ENCODE data around the gene MAPKAP1.

Gene MAPKAP1

GRCh38 chr9:125532412-125532811 is 174.6 kb downstream of the MAPKAP1 start:
- DNase-seq = no peak

- DNase-seq = no peak
Observed at GRCh38 chr9:125529589-125530515, 177.2 kb downstream of the MAPKAP1 start.

GRCh38 chr9:125529107-125529506 is 177.9 kb downstream of the MAPKAP1 start:
- DNase-seq = no peak

- no peak for DNase-seq
Observed at GRCh38 chr9:125527471-125528002, 179.5 kb downstream of the MAPKAP1 start.

- no peak for DNase-seq
Observed at GRCh38 chr9:125525921-125526631, 180.9 kb downstream of the MAPKAP1 start.

DNA sequence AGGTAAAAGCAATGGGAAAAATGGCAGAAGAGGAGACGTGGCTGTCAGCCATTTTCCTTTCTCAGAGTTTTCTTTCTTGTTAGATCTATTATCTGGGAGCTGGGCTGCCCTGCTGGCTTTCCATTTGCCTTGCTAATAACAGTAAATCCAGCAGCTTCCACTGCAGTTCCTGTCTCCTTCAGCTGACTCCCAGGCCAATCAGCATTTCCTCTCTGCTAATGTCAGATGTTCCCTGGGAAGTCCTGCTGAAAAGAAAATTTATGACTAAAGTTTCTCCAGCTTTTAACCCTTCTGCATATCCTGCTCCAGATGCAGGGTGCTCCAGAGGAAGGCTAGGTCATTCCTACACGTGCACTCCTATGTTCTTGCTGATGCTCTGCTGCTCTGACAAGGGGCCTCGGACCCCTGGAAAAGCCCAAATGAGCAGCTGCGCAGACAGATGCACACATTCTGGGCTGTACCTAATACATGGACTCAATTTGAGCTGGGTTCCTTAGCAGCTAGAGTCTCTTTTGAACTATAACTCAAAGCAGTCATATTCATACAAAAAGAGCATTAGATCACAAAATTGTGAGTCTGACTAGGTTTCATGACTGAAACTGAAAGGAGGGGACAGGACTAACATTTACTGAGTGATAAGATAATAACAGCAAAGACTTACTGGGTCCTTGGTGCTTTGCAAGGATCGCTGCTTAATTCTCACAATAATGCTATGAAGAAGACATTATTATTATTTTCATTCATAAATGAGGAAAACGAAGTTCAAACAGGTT is 182.2 kb downstream of the MAPKAP1 start:
- no peak for DNase-seq

DNA sequence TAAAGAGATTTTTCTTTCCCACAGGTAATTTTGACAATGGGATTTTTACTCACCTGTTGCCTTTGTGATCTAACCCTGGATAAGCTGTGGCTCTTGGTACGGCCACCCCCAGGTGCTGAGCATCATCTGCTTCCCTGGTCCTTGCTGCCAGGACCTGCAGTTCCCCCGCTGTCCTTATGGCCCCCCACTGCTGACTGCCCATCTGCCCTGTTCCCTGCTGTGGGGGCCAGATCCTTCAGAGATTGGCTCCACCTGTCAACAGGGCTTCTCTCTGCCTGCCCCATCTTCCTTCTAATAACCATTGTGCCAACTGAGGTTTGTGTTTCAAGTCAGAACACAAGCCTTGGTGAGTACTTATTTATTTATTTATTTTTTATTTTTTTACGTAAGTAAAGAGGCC is 183.3 kb downstream of the MAPKAP1 start:
- no peak for DNase-seq

- no peak for DNase-seq
Observed at GRCh38 chr9:125522328-125522725, 184.7 kb downstream of the MAPKAP1 start.

DNA sequence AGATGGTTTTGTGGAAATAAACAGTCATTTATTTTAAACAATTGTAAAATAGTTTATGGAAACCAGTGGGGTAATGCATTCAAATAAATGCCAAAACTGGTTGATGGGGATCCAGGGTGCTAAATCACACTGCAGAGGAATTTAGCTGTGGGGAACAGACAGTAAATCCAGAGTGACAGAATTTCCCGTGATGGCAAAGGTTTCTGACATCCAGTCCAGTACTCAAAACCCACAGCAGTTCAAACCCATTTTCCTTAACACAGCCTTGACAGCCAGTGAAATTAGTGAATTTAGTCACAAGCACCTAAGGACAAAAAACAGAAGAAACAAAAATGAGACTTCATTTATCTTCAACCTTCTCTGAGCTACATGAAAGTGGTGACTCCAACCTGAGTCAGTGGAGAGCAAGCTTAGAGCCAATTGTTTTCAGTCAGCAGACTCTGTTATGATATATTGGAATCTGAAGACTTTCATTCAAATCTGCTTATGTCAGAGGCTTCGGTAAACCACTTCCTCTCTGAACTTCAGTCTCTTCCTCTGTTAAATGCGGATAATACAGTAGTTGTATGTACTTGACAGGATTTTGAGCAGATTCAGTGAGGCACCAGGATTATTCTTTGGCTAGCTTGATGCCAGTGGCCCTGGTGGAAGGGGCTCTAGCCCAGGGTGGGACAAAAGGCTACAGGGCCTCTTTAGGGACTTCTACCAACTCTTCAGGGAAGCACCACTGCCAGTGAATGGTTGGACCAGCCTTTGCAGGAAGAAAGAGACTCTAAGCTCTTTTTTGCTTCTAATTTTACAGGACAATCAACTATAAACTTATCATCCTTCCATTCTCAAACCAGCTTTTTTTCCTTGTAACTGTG is 185.3 kb downstream of the MAPKAP1 start:
- DNase-seq = no peak

GRCh38 chr9:125519734-125520133 is 187.3 kb downstream of the MAPKAP1 start:
- DNase-seq = no peak

GRCh38 chr9:125517577-125517976 is 189.4 kb downstream of the MAPKAP1 start:
- no peak for DNase-seq

DNA sequence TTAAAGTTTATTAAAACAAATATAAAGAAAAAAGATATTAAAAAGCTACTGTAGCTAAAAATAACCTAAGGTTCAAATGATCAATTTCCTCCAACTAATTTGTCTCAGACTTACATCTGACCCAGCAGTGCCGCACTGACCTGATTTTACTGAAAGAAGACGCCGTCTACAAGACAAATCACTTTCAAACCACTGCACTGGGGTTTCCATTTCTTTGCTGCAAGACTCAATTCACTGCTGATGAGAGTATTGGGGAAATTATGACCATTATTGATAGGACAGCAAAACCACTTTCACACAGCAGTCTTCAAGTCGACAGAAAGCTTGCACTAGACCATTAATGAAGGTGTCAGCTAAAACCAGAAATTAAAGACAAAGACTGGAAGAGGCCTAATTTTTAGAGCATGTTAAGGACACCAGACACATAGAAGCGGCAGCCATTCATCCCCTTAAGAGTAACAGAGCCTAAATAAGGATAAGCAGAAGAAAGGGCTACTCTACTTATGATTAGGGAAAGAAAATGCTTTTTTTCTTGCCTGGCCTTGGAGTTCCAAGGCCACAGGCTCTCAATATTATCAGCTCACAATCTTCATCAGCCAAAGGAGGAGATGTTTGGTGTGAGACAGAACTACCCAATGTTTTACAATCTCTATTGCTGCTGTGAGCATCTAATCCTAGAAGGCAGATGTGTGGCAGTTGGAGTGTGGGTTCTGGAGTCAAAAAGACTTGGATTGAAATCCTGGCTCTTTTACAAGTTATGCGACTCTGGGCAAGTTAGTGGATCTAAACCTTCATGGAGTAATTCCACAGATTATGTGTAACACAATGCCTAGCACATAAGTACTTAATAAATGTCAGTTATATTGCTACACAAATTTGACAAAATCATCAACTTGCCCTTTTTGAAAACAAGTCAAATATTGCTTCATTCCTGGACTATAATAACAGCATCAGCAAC is 190.7 kb downstream of the MAPKAP1 start:
- DNase-seq = no peak

- DNase-seq = no peak
Observed at GRCh38 chr9:125515281-125515680, 191.7 kb downstream of the MAPKAP1 start.

- no peak for DNase-seq
Observed at GRCh38 chr9:125514468-125514867, 192.5 kb downstream of the MAPKAP1 start.

DNA sequence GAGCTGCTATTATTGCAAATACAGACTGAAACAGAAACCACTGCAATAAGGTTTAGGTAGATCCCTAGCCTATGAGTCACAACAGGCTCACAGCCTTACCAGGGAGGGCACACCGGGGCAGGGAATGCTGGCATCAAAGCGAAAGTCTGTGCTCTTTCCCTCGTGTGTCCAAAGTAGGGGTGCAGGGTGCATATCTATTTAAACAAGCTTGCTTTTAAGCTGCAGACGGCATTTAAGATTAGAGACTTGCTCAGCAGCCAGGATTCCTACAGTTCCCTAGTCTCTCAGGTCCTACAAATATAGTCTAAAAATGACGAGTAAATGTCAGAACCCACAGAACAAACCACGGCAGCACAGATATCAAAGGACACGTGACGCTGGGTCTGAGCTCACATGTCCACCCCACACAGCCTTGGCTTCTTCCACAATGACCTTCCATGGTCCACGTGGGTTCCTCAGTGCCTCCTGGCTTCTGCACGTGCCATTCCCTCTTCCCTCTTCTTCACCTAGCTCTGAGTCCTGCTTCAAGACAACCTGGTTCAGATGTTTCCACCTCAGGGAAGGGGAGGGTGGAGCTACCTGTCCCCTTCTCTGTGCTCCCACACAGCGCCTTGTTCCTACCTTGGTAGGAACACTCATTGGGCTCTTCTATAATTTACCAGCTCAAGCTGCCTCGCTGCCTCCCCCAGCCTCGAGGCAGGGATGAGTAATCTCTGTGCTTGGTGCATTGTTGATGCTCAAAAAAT is 193.2 kb downstream of the MAPKAP1 start:
- no peak for DNase-seq

- DNase-seq = no peak
Observed at GRCh38 chr9:125513303-125513667, 193.7 kb downstream of the MAPKAP1 start.

GRCh38 chr9:125511789-125512660 is 195.0 kb downstream of the MAPKAP1 start:
- no peak for DNase-seq

DNA sequence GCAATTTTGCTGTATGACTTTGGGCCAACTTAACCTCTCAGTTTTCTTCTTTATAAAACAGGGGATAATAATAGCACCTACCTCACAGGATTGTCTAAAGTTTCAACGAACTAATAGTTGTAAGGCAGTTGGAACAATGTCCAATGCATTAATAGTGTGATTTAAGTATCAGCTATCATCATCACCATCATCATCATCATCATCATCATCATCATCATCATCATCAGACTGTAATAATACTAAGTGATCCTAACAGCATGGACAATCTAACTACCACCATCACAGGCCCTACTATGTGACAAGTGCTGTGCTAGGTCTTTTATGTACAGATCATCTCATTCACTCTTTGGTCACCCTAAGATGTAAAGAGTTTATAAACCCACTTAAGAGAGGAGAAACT is 196.0 kb downstream of the MAPKAP1 start:
- no peak for DNase-seq

DNA sequence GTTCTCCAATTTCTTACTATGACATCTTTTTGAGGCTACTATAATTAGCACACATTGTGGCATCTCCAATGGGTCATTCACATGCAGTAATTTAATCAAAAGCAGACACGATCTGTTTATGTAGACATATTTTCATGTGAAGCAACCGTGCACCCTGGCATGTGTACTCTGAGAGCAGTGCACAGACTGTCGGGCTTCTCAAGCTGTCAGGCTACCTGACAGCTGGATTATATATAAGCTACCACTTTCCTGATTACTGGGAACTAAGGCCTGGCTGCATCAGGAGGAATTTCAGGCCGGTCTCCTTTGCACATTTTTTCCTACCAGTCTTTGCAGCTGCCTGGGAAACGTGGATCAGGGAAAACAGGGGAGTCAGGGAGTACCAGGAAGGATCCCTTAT is 197.5 kb downstream of the MAPKAP1 start:
- no peak for DNase-seq

All from DMS153 (cell line).